TTC549 (cell line): ENCODE measurements around the gene CDRT15.
"Not testable (repeated sequence)": the region's sequence is repeated elsewhere in the genome, so short reads cannot be mapped to it uniquely, and the experiment has no call there.

Source experiments
- FAIRE-seq: peaks from 2 replicates; lab custom pipeline; 2012; peaks lifted over from hg19 to GRCh38; lab: Jason Lieb, UNC

Gene CDRT15

DNA sequence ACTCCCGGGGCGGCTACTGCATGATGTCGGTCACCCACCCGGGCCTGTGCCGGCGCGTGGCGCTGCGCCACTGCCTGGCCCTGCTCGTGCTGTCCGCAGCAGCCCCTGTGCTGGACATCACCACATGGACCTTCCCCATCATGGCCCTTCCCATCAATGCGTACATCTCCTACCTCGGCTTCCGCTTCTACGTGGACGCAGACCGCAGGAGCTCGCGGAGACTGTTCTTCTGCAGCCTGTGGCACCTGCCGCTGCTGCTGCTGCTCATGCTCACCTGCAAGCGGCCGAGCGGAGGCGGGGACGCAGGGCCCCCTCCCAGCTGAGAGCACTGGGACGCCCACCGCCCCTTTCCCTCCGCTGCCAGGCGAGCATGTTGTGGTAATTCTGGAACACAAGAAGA, 29.8 kb downstream of the CDRT15 start:
- FAIRE-seq: no peak

DNA sequence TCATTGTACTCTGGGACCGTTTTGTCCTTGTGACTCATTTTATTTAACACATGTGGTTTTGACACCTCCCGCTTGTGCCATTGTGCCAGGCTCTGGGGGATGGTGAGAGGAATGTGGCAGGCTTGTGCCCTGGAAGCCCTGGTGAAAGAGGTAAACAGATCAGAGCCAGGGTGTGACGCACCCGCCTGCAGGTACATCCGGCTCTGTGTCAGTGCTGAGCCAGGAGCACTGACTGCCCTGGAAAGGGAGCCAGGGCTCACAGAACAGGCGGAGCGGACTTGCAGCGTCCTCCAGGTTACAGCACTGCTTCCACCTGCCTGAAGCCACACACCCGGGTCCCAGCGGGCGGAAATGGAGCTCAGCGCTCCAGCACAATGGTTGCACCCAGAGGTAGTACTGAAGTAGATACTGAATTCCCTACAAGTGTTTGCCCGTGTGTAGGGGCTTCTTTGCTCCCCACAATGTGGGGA, 30.6 kb downstream of the CDRT15 start:
- FAIRE-seq: no peak

DNA sequence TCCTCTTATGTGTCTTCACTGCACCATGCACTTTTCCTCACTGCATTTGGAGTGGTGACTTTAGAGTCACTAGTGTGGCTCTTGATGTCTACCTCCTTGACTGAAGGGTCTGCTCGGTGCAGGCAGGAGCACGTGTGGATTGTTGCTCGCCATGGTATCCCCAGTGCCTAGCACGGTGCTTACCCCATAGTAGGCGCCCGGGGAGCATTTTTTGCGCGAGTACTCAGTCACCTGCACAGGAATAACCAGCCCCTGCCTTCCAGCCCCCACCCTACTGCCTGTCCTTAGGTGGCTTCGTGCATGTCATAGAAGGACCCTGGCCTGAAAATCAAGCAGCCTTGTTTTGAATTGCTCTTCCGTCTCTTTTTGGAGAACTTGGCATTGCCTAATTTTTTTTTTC, 31.3 kb downstream of the CDRT15 start:
- no peak for FAIRE-seq

DNA sequence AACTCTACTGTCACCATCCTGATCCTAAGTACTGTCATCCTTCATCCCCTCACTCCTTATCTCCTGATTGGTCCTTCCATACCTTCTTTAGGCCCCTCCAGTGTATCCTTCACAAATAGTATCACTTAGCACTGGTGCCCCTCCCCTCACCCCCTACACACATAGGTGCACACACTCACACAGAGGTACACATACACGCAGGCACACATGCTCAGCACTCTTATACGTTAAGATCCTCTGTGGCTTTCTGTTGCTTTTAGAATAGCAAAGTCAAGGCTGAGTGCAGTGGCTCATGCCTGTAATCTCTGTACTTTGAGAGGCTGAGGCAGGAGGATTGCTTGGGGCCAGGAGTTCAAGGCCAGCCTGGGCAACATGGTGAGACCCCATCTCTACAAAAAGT, 32.1 kb downstream of the CDRT15 start:
- FAIRE-seq: no peak

DNA sequence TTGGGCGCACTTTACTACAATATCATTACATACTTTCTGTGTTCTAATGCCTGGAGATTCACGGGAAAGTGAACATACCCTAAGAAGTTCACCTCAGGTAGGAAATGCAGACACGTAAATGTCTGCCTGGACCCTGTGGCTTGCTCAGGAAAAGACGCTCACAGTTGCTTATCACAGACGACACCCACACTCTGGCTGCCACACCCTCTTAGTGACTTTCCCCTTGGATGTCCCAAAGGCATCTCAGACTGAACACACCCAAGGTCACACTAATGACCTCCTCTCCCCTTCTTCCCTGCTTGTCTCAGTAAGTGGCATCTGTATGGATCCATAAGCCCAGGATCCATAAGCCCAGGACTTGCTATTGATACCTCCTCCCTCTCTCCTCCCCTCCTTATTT, 32.6 kb downstream of the CDRT15 start:
- no peak for FAIRE-seq

DNA sequence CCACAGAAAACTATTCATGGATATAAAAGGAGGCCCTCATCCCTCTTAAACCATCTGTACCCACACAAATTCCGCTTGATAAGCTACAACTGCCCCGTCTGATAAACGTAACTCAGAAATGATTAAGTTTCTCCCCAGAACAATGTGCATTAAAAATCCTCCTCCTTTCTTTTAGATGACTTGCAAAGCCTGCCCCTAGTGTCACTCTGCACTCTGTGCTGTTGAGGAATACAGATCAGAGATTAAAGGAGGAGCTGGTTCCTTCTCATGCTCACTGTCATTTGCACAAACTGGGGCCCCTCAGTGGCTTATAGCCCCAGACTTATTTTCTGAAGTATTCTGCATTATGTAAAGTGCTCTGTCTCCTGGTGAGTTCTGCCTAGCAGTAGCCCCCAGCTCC, 33.3 kb downstream of the CDRT15 start:
- FAIRE-seq: no peak

DNA sequence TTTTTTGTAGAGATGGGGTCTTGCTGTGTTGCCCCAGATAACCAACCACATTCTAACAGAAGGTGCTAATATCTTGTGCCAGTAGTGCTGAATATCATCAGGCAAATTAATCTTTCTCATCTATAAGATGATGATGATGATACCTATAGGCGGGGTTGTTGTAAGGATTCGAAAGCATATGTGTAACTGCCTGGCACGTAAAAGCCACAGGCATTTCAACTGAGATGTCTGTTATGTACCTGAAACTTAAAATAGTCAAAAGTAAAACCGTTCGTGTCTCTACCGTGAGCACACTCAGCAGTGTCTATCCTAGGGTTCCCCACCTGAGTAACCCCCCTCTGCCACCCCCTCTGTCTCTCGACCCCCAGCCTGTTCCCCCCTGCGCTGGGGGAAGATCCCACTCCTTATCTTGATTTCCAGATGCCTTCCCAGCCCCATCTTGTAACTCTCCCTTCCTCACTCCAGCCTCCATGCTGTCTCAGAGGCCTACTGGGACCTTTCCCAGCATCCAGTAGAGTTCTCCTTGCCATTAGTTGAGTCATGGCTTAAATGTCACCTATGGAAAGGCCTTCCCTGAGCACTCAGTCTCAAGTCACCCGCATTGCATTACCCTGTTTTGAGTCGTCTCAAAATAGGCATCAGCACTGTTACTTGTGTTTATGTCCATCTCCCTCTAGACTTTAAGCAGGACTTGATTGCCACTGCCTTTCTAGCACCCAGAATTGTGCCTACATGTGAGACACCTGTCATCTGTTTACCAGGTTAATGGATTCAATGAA, 34.1 kb downstream of the CDRT15 start:
- no peak for FAIRE-seq

DNA sequence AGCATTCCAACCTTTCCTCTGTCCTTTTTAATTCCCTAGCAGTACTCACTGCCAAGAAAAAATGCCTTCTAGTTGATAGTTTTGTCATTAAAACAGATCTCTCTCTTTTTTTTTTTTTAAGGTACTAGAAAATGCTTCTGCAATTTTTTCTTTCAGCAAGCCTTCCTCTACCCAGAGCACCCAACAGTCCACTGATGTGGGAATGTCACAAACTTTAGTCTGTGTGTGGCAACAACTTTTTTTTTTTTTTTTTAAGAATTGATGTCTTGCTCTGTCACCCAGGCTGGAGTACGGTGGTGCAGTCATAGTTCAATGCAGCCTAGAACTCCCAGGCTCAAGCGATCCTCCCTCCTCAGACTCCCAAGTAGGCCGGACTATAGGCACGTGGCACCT, 34.7 kb downstream of the CDRT15 start:
- FAIRE-seq: no peak

DNA sequence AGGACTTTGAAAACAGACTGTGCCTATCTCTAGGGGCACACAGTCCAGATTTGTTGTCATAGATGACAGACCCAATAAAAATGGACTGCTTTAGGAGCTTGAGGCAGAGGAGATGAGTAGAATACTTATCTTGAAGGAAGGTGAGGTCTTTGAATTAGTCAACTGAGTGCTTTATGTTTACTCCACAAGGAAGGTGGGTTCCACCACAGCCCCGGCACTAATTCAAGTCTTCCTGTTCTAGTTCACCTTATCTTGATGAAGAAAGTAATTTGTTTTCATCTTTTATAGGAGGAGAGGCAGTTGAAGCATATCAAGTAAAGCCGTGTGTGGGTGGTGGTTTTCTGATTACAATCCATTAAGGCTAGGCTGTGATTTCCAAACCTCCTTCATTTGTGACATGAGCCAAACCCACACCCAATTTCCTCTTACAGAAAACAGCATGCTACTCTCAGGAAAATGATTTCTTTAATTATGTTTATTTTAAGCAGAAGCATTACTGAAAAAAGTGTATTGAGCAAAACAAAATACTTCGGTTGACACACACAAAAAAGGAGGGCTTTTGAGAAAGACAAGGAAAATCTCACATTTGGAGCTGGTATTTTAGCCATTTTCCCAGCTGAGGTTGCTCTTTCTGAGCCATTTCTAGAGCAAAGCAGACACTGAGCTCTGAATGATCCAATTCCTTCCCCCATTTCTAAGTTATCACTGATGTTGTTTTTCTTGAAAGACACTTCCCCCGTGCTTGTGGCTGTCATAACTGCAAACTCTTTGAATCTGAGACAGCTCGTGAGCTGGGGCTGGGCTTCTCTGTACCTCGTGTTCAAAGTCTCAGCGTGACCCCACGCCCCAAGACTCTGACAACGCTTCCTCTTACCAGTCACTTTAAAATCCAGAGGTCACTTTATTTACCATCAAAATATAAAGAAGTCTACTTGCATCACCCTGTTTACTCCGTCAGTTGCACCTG, 35.4 kb downstream of the CDRT15 start:
- FAIRE-seq: no peak

DNA sequence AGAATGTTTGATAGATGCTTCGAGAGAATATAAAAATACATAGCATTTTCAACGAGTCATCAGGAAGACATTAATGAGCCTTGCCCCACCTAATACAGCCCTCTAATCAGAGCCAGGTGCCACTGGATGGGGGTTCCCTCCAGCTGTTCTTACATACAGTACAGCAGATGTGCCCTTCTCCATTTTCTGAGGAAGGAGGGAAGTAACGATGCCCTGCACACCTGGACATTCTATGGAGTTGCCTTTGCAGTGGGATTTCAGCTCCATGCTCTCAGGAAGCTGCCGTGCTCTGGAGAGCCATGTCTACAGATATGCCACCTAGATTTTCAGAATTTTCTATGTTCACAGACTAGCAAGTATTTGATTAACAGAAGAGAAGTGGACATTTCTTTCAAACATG, 36.3 kb downstream of the CDRT15 start:
- no peak for FAIRE-seq

DNA sequence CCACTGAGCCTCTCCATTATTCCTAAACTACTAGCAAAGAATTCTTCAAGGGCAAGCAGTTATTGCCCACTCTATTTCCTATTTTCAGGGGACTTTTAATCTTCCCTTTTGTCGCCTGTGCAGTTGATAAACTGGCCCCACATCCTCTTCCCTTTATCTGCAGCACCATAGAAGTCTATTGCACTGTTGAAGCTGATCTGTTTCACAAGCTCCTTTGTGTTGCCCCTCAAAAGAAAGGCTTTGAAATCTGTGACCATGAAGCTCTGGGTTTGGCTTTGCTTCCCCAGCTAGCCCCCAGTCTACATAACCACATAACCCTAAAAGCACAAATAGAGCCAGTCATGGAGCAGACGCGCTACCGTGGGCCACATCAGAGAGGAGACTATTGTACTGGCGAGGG, 37.1 kb downstream of the CDRT15 start:
- no peak for FAIRE-seq

DNA sequence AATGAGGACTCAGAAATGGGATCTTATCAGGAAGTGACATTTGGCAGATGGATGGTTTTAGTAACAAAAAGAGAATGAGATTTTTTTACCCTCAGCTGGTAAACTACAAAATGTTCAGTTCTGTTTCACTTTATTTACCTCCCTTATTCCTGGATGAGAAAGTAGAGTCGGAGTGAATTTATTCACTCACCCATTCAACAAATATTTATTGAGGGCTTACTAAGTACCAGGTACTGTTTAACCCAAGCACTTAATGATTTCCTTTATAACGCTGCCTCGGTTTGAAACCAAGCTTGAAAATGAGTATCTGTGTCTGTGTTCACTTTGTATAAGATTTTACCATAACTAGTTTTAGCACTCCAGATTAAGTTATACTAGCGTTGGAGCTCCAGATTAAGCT, 38.1 kb downstream of the CDRT15 start:
- no peak for FAIRE-seq

DNA sequence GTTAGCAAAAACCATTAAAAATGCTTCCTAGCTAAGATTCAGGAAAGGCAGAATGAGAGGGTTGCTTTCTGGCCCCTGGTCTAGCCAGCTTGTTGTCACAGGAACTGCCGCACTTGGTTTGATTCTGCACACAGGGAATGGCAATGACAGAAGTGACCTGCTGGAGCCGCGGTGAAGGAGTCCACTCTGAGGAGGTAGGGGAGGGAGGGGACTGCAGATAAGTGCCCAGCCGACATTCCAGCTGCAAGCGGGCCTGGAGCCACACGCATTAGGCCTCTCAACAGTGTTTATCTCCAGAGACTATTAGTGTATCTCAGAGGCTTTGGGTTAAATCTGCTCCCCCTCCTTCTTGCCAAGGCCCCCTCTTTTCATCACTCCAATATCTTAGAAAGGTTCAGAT, 38.6 kb downstream of the CDRT15 start:
- no peak for FAIRE-seq

DNA sequence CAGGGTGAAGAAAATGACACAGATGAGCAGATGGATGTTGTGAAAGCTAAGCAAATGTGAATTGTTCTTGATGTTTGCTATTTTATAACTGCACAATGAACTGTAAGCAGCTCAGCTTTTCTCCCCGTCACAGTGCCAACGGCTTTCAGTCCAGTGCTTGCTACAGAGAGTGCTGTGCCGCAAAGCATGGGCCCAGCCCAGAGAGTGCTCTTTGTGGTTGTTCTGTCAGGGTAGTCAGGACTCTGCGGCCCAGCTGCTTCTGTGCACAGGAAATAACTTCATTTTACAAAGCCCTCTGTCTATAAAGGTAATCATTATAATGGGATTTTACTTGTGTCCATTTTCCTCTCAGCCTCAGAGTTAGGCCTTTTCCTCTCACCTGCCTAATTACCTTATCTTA, 39.1 kb downstream of the CDRT15 start:
- no peak for FAIRE-seq

DNA sequence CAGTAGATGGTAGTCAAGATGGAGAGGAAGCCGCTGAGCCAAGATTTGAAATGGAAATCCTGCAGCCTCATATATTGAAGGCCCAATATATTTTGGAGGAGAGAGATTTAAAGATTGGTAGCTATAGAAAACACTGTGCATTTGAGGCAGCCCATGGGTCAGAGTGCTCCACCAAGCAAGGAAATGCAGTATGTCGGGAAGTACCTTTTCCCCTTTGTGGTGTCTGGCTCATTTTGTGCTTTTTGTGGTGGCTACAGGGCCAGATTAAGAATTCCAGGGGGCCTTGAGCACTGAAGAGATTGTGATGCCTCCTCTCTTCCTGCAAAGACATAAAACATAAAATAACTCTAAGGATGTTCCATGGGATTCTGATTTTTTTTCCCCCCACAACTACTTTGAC, 39.6 kb downstream of the CDRT15 start:
- FAIRE-seq: no peak

DNA sequence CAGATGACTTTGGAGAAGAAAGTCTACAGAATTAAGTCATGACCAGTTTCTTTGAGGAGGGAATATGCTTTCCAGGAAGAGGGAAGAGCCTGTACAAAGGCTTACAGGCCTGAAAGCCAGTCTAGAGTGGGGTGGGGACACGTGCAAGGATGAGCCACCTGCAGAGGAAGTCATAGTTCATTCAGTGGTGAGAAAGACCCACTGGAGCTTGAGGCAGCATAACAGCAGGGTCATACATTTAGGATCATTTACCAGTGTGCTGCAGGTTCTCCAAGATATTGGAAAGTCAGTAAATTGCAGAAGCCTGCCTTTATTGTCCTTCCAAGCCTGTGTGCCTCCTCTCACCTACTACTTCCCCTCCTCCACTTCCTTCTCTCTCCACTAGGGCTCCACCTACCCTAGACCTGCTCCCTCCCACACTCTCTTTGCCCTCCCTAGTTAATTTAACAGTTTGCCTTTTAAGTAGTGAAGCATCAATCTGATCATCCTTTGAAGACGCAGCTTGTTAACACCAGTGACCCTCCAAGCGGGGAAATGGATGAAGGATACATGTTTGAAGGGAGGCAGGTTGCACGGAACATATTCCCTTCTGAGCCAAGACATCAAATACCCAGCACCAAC, 40.2 kb downstream of the CDRT15 start:
- FAIRE-seq: no peak

DNA sequence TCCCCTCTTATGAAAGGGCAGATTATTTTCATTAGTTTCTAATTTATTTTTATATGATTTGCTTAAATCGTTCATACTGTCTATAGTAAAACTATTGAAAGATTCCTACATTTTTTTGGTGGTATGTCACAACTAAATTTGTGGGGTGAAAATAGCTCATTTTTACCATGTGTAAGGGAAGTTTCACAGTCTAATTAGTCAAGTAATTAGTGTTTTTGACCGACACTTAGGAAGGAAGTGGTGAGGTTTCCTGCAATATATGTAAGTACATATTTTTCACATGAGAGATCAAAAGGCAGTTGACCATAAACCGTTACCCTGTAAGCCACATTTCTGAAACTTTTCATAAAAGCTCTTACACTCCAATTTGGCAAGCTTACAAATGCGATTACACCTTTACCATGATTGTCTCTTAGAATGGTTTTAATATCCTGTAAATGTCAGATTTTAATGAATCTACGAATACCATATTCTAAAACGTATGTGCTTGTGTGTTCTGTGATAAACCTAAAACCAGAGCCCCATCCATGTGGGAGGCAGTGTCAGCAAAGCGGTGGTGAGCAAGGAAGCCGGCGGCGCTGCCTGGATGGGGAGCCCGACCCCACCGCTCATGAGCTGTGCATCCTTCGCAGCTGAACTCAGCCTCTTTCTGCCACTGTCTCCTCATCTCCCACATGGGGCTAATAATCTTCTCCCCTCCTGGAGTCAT, 43.9 kb downstream of the CDRT15 start:
- FAIRE-seq: not testable (repeated sequence)

DNA sequence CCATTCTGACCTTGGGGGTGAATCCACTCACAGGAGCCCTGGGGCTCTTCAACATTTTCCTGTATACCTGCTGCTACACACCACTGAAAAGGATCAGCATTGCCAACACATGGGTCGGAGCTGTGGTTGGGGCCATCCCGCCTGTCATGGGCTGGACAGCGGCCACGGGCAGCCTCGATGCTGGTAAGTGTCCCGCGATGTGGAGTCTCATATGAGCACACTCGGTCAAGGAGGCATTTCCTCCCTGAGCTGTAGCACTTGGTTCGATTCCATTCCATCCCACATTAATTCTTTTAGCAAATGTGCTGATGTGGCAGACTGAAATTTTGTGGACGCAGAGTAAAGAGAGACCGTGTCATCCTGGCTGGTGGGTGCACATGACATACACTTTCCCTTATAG, 44.6 kb downstream of the CDRT15 start:
- FAIRE-seq: not testable (repeated sequence)

DNA sequence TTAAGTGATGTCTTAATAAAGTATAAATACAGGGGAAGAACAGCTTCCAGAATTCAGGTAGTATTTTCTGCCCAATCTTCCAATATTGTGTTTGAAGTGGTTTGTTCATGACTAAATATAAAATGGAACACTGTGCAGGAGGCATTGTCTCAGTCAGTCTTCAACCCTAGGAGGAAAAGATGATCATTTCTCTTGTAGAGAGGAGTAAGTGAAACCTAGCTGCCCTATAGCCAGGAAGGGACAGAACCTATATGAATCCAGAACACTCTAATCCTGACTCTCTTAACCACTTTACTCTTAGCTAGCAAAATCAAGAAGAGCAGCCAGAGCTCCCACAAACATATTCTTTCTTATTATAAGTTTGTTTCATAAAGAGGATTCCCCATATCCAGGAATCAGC, 45.2 kb downstream of the CDRT15 start:
- FAIRE-seq: not testable (repeated sequence)

DNA sequence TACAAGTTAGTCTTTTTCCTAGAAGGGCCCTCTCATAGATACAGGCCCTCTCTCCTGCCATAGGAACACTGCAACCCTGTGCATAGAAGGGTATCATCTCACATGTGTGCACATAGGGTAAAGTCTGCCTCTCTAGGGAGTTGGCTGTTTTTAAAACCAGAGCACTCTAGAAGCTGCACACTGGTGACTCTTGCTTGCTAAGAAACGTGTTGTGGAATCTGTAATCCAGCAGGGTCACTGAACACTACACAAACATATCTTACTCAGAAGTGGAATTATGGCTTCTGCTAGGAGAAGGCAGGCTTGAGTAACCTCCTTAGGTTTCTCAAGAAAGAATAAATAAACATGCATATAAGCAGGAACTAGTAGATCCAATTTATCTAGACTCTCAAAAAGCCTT, 45.9 kb downstream of the CDRT15 start:
- FAIRE-seq: not testable (repeated sequence)

DNA sequence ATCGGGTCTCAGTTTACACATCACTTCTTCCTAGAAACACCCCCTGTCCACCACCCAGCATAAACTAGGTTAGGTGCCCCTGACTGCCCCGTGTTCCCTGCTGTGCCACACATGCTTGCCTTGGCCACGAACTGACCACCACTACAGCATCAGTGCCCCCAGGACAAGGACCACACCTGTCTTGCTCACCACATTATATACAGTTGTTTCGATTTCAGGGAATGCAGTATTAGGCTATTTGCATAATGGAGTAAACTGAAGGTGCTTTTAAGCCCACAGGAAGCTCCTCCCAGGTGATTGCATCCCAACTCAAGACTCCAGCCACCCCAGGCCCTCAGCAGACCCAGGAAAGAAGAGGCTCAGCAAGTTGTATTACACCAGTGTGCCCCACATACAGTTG, 50.2 kb downstream of the CDRT15 start:
- not testable (repeated sequence) for FAIRE-seq
